B cell (primary cell): Measurements from ENCODE around the gene EFCC1.

ENCODE experiments used
- EZH2 ChIP-seq: IDR thresholded peaks from 2 replicates; pipeline ENCODE4 v1.6.1; 2012; ENCODE audit warnings: borderline replicate concordance, low read depth, mild to moderate bottlenecking, moderate library complexity, low read length; ENCODE audit not compliant: insufficient read depth, poor library complexity, severe bottlenecking
- TF ChIP-seq, protein P1 (sequence below): fragments of 200-600 bp; IDR thresholded peaks from one replicate; pipeline ENCODE4 v1.8.0; 2022; ENCODE audit warnings: antibody characterized with exemption, mild to moderate bottlenecking

DNA sequence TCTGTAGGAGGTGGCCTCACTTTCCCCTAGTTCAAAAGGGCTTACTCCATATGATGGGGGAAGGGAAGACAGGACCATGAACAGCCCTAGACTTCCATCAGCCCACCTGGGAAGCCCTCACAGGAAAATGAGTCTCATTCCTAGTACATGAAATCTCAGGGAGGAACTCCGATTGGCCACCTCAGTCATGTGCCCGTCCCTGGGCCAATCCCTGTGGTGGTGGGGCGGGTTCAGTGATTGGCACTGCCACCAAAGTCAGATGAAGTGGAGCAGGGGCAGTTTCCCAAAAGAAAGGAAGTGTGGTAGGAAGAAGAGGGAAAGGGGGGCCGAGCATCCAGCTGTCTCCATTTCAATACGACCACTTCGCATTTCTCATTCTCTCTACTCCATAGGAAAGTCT lies 33.5 kb downstream of the EFCC1 start:
- TF ChIP-seq, protein P1, sequence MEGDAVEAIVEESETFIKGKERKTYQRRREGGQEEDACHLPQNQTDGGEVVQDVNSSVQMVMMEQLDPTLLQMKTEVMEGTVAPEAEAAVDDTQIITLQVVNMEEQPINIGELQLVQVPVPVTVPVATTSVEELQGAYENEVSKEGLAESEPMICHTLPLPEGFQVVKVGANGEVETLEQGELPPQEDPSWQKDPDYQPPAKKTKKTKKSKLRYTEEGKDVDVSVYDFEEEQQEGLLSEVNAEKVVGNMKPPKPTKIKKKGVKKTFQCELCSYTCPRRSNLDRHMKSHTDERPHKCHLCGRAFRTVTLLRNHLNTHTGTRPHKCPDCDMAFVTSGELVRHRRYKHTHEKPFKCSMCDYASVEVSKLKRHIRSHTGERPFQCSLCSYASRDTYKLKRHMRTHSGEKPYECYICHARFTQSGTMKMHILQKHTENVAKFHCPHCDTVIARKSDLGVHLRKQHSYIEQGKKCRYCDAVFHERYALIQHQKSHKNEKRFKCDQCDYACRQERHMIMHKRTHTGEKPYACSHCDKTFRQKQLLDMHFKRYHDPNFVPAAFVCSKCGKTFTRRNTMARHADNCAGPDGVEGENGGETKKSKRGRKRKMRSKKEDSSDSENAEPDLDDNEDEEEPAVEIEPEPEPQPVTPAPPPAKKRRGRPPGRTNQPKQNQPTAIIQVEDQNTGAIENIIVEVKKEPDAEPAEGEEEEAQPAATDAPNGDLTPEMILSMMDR: no peak
- TF ChIP-seq EZH2: no peak
